Measurements from ENCODE around the gene TBC1D2B.

The TBC1D2B gene

GRCh38 chr15:78033864-78034263 is 43.6 kb downstream of the TBC1D2B start:
- no peaks in the 10 kb centered on the region for H4K20me1 ChIP-seq (ENCODE audit: insufficient read depth, low read length)
- H3K4me1 ChIP-seq (ENCODE audit: low read length): peaks cover 64% of the 10 kb centered on the region
- H3K9me2 ChIP-seq (replicated peaks; ENCODE audit: insufficient read depth, low read length): no peaks in the 10 kb centered on the region
- H2AFZ ChIP-seq (ENCODE audit: low read length): no peak overlapping the region
- H3K4me3 ChIP-seq (ENCODE audit: low read length): peak overlapping the region; percentile 35
- H3K9me3 ChIP-seq (replicated peaks; ENCODE audit: insufficient read depth, low read length): no peaks in the 10 kb centered on the region
- peak overlapping the region; percentile 88; the same call in 1 of the 2 replicates for H3K27ac ChIP-seq (ENCODE audit: low read length)
- no peaks in the 10 kb centered on the region for H3K36me3 ChIP-seq (replicated peaks; ENCODE audit: insufficient read depth, low read length)
- no peak for TF ChIP-seq EZH2 (optimal IDR thresholded peaks at IDR 0.05; ENCODE audit: low read depth, low read length)
- TF ChIP-seq, protein P1, sequence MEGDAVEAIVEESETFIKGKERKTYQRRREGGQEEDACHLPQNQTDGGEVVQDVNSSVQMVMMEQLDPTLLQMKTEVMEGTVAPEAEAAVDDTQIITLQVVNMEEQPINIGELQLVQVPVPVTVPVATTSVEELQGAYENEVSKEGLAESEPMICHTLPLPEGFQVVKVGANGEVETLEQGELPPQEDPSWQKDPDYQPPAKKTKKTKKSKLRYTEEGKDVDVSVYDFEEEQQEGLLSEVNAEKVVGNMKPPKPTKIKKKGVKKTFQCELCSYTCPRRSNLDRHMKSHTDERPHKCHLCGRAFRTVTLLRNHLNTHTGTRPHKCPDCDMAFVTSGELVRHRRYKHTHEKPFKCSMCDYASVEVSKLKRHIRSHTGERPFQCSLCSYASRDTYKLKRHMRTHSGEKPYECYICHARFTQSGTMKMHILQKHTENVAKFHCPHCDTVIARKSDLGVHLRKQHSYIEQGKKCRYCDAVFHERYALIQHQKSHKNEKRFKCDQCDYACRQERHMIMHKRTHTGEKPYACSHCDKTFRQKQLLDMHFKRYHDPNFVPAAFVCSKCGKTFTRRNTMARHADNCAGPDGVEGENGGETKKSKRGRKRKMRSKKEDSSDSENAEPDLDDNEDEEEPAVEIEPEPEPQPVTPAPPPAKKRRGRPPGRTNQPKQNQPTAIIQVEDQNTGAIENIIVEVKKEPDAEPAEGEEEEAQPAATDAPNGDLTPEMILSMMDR (IDR thresholded peaks at IDR 0.05; ENCODE audit: low read length): no peak
- no peak for TF ChIP-seq EZH2phosphoT487 (IDR thresholded peaks at IDR 0.05; ENCODE audit: low read length)
- H3K4me2 ChIP-seq (ENCODE audit: low read depth, low read length): peak overlapping the region; percentile 86
- H3K79me2 ChIP-seq (ENCODE audit: low read length): peaks cover 25% of the 10 kb centered on the region
- H3K9ac ChIP-seq (ENCODE audit: low read length): no peak overlapping the region; the same call in 1 of the 2 replicates
- H3K27me3 ChIP-seq (replicated peaks; ENCODE audit: insufficient read depth, low read length): no peaks in the 10 kb centered on the region
- H3F3A ChIP-seq (ENCODE audit: insufficient read depth, low read length): peaks cover 38% of the 10 kb centered on the region
- peak; percentile 62 for DNase-seq

- Histone ChIP-seq H3K9ac (ENCODE audit: low read length) (no peak overlapping the region), H3K36me3 (replicated peaks; ENCODE audit: insufficient read depth, low read length) (no peaks in the 10 kb centered on the region), H3F3A (ENCODE audit: insufficient read depth, low read length) (peaks cover 38% of the 10 kb centered on the region), H2AFZ (ENCODE audit: low read length) (no peak overlapping the region), H3K4me1 (ENCODE audit: low read length) (peaks cover 52% of the 10 kb centered on the region), H4K20me1 (ENCODE audit: insufficient read depth, low read length) (no peaks in the 10 kb centered on the region), H3K9me2 (replicated peaks; ENCODE audit: insufficient read depth, low read length) (no peaks in the 10 kb centered on the region), H3K4me2 (ENCODE audit: low read depth, low read length) (peak overlapping the region; percentile 86), H3K4me3 (ENCODE audit: low read length) (no peak overlapping the region), H3K27ac (ENCODE audit: low read length) (peak overlapping the region; percentile 16; the same call in 1 of the 2 replicates), H3K79me2 (ENCODE audit: low read length) (peaks cover 25% of the 10 kb centered on the region), H3K9me3 (replicated peaks; ENCODE audit: insufficient read depth, low read length) (no peaks in the 10 kb centered on the region), H3K27me3 (replicated peaks; ENCODE audit: insufficient read depth, low read length) (no peaks in the 10 kb centered on the region)
- DNase-seq: no peak
- TF ChIP-seq EZH2phosphoT487 (IDR thresholded peaks at IDR 0.05; ENCODE audit: low read length): no peak
- TF ChIP-seq, protein P1 (IDR thresholded peaks at IDR 0.05; ENCODE audit: low read length): no peak
- no peak for TF ChIP-seq EZH2 (optimal IDR thresholded peaks at IDR 0.05; ENCODE audit: low read depth, low read length)
Measured at GRCh38 chr15:78032671-78033070, 44.8 kb downstream of the TBC1D2B start.

- Histone ChIP-seq H3F3A (ENCODE audit: insufficient read depth, low read length) (no peaks in the 10 kb centered on the region), H3K79me2 (ENCODE audit: low read length) (no peaks in the 10 kb centered on the region), H2AFZ (ENCODE audit: low read length) (no peak overlapping the region), H3K9ac (ENCODE audit: low read length) (no peak overlapping the region), H3K4me2 (ENCODE audit: low read depth, low read length) (no peak overlapping the region), H3K4me3 (ENCODE audit: low read length) (no peak overlapping the region), H3K36me3 (replicated peaks; ENCODE audit: insufficient read depth, low read length) (no peaks in the 10 kb centered on the region), H3K4me1 (ENCODE audit: low read length) (no peaks in the 10 kb centered on the region), H3K9me2 (replicated peaks; ENCODE audit: insufficient read depth, low read length) (no peaks in the 10 kb centered on the region), H4K20me1 (ENCODE audit: insufficient read depth, low read length) (no peaks in the 10 kb centered on the region), H3K9me3 (replicated peaks; ENCODE audit: insufficient read depth, low read length) (no peaks in the 10 kb centered on the region), H3K27ac (ENCODE audit: low read length) (no peak overlapping the region), H3K27me3 (replicated peaks; ENCODE audit: insufficient read depth, low read length) (no peaks in the 10 kb centered on the region)
- DNase-seq: no peak
- TF ChIP-seq EZH2 (optimal IDR thresholded peaks at IDR 0.05; ENCODE audit: low read depth, low read length): no peak
- no peak for TF ChIP-seq EZH2phosphoT487 (IDR thresholded peaks at IDR 0.05; ENCODE audit: low read length)
- TF ChIP-seq, protein P1 (IDR thresholded peaks at IDR 0.05; ENCODE audit: low read length): no peak
Measured at GRCh38 chr15:78024883-78025282, 52.6 kb downstream of the TBC1D2B start.
